WTC11 (cell line): Measurements from ENCODE around the gene ETS1. TPM values are rescaled to one million over a fixed set of nuclear protein-coding genes. Genes with fewer than 3 reads are reported as not detected.

Experiments
- ATAC-seq: fragments of 200-7000 bp; cut with Tn5 transposase; 2 replicates; pipeline ENCODE4 v1.10.0; 2021; ENCODE audit warnings: mild to moderate bottlenecking, moderate library complexity
- CTCF ChIA-PET: fragments of 300-600 bp; sonication (Branson Sonifier 250); formaldehyde crosslinking; loops from one replicate; lab custom pipeline; 2021; ENCODE audit warnings: antibody characterized with exemption; lab: Charles Lee
- POLR2A ChIA-PET: fragments of 350-600 bp; sonication (Branson Sonifier 250); formaldehyde crosslinking; loops from one replicate; lab custom pipeline; 2021; ENCODE audit warnings: antibody characterized with exemption; lab: Charles Lee
- DNase-seq: peaks from one replicate; pipeline ENCODE4 v3.0.0; 2021; ENCODE audit warnings: low spot score
- H3K27ac Mint-ChIP-seq: 2 replicates; pipeline ENCODE4 v1.8.0; 2021; ENCODE audit warnings: mixed read lengths
- H3K27me3 Mint-ChIP-seq: 2 replicates; pipeline ENCODE4 v1.8.0; 2021; ENCODE audit warnings: low read depth, mild to moderate bottlenecking, moderate library complexity, mixed read lengths
- H3K36me3 Mint-ChIP-seq: 2 replicates; pipeline ENCODE4 v1.8.0; 2021; ENCODE audit warnings: mixed read lengths
- H3K4me1 Mint-ChIP-seq: 2 replicates; pipeline ENCODE4 v1.8.0; 2022; ENCODE audit warnings: mixed read lengths
- H3K4me3 Mint-ChIP-seq: 2 replicates; pipeline ENCODE4 v1.8.0; 2021; ENCODE audit warnings: mild to moderate bottlenecking, moderate library complexity, mixed read lengths
- H3K9me3 Mint-ChIP-seq: 2 replicates; pipeline ENCODE4 v1.8.0; 2021; ENCODE audit warnings: mixed read lengths
- CBFB ChIP-seq: sonication (generic); formaldehyde crosslinking; IDR thresholded peaks from 2 replicates; pipeline ENCODE4 v1.8.1; 2022; ENCODE audit warnings: mild to moderate bottlenecking, low read depth, missing genetic modification reagents
- KAT7 ChIP-seq: sonication (generic); formaldehyde crosslinking; IDR thresholded peaks from 2 replicates; pipeline ENCODE4 v1.8.1; 2023; ENCODE audit warnings: missing genetic modification reagents, mild to moderate bottlenecking, borderline replicate concordance
- MXD4 ChIP-seq: fragments of 250-450 bp; sonication (Bioruptor Pico); IDR thresholded peaks from 2 replicates; pipeline ENCODE4 v1.8.0; 2021; ENCODE audit warnings: mild to moderate bottlenecking, moderate library complexity, borderline replicate concordance
- NFYB ChIP-seq: sonication (generic); formaldehyde crosslinking; conservative IDR thresholded peaks from 2 replicates; pipeline ENCODE4 v1.8.0; 2022; ENCODE audit warnings: low read depth, missing genetic modification reagents
- PRRX2 ChIP-seq: fragments of 250-450 bp; sonication (Bioruptor Pico); IDR thresholded peaks from 2 replicates; pipeline ENCODE4 v1.8.0; 2021; ENCODE audit warnings: mild to moderate bottlenecking
- RELA ChIP-seq: sonication (generic); formaldehyde crosslinking; IDR thresholded peaks from 2 replicates; pipeline ENCODE4 v1.8.1; 2022; ENCODE audit warnings: missing genetic modification reagents, mild to moderate bottlenecking, borderline replicate concordance
- total RNA-seq: library from RNA; stranded (reverse); gene quantifications from 3 replicates; pipeline ENCODE4 v1.2.3, GENCODE V29; 2021
- TF ChIP-seq, protein P1 (sequence below): fragments of 250-450 bp; sonication (Bioruptor Pico); IDR thresholded peaks from 2 replicates; pipeline ENCODE4 v1.8.0; 2021; ENCODE audit warnings: mild to moderate bottlenecking
- TF ChIP-seq, protein P2 (sequence below): sonication (generic); formaldehyde crosslinking; conservative IDR thresholded peaks from 2 replicates; pipeline ENCODE4 v1.8.1; 2022; ENCODE audit warnings: mild to moderate bottlenecking, missing genetic modification reagents
- TF ChIP-seq, protein P3 (sequence below): fragments of 200-600 bp; IDR thresholded peaks from 2 replicates; pipeline ENCODE4 v1.8.0; 2022; ENCODE audit warnings: antibody characterized with exemption
- TF ChIP-seq, protein P4 (sequence below): fragments of 250-450 bp; sonication (Bioruptor Pico); IDR thresholded peaks from 2 replicates; pipeline ENCODE4 v1.9.0; 2021; ENCODE audit warnings: mild to moderate bottlenecking
- TF ChIP-seq, protein P5 (sequence below): sonication (generic); formaldehyde crosslinking; IDR thresholded peaks from 2 replicates; pipeline ENCODE4 v1.8.1; 2022; ENCODE audit warnings: missing genetic modification reagents, borderline replicate concordance
- TF ChIP-seq, protein P6 (sequence below): sonication (generic); formaldehyde crosslinking; IDR thresholded peaks from 2 replicates; pipeline ENCODE4 v1.8.0; 2022; ENCODE audit warnings: mild to moderate bottlenecking, missing genetic modification reagents
- TF ChIP-seq, protein P7 (sequence below): sonication (generic); formaldehyde crosslinking; IDR thresholded peaks from 2 replicates; pipeline ENCODE4 v1.8.1; 2023; ENCODE audit warnings: mild to moderate bottlenecking, missing genetic modification reagents, borderline replicate concordance

ETS1 gene
- total RNA-seq, 1 experiment from 2014 or later, result 33.1 TPM

DNA sequence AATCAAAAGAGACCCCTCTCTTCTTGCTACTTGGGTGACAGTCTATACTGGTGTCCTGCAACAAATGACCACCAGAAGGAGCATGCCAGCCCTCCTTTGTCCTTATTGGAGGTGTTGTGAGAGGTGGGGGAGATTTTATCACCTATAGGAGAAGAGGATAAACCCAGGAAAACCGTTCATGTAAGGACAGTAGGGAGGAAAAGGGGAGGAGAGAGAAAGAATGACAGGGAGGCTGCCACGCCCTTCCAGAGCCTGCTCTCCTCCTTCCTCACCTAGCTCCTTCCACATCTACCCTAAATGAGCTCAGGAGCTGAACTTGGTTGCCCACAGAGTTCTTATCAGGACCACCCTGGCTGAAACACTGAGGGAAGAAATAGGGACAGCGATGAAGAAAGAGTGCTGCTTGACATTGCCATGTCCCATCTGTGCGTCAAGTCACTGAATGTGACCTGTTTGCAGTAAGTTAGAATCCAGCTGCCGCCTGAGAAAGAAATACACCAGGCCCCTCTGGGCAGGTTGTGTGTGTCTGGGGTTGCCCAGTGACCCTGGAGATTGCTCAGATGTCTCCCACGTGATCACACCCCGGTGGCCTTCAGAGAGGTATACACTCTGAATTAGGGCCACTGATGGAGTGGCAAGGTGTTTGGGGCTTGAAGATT is 40.4 kb upstream of the ETS1 start (continued):
- TF ChIP-seq, protein P1, sequence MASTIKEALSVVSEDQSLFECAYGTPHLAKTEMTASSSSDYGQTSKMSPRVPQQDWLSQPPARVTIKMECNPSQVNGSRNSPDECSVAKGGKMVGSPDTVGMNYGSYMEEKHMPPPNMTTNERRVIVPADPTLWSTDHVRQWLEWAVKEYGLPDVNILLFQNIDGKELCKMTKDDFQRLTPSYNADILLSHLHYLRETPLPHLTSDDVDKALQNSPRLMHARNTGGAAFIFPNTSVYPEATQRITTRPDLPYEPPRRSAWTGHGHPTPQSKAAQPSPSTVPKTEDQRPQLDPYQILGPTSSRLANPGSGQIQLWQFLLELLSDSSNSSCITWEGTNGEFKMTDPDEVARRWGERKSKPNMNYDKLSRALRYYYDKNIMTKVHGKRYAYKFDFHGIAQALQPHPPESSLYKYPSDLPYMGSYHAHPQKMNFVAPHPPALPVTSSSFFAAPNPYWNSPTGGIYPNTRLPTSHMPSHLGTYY (CRISPR knock-in tag), result no peak

DNA sequence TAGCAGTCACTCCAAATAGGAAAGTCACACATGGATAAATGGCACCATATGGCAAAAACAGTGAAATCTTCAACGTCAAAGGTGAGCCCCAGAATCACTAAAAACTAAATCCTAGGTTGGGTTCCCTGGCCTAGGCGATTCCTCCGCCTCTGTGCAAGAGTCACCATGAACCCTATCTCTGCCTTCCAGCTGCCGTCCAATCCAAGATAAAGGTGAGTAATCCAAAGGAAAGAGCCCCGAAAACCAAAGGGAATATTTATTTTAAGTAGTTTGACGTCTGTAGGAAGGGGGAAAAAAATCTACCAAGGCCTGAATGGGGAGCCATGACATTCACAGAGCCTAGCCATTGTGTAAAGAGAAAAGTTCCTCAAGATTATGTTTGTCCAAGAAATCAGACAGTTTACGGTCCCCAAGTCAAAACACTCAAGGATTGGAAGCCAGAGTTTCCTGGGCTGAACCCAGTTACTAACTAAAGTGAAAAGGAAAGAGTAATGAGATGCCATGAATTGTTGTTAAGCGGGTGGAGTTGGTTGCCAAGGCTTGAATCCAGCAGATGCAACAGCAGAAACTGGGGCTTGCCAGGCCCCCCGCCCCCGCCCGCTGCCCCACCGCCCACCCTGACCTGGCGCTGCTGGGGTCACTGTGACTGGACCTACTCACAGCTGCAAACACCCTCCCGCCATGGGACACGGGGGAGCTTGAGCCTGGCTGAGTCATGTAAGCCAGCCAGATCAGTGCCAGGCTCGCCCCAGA is 39.7 kb upstream of the ETS1 start:
- Mint-ChIP-seq H3K27ac (no peak overlapping the region), H3K27me3 (peaks cover 12% of the 10 kb centered on the region), H3K36me3 (no peaks in the 10 kb centered on the region)
- no peak for TF ChIP-seq KAT7
- TF ChIP-seq, all 79 proteins: peak for 0
- DNase-seq (no peak), ATAC-seq (no peak)
- no peaks in the 10 kb centered on the region for H3K9me3 Mint-ChIP-seq
- H3K4me1 Mint-ChIP-seq, result peaks cover 50% of the 10 kb centered on the region
- CTCF ChIA-PET, result interaction anchor here (1.2 to 1.5 kb wide), 4 partner anchors 23 to 329 kb away, joined by 3 read pairs; partner anchors contain the start of gene ETS1
- POLR2A ChIA-PET, result no interaction called here
- no peak overlapping the region for H3K4me3 Mint-ChIP-seq

DNA sequence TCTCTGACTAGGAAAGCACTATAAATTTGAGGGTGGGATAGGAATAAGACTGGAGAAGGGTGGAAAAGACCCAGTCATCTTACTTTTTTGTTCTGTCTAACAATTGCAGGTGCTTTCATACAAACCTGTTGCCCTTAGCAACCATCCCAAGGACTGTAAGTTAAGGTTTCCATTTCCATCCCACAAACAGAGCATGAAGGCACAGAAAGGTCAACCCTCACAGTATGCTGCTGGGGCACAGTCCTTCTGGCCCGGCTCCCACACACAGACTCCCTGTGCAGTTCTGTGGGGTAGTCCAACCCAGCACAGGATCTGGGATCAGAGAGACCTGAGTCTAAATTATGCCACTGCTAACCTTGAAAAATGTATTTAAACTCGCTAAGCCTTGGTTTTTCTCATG is 38.4 kb upstream of the ETS1 start:
- no peak for ATAC-seq
- Mint-ChIP-seq H3K27ac (no peak overlapping the region), H3K27me3 (peaks cover 23% of the 10 kb centered on the region), H3K4me3 (no peak overlapping the region), H3K4me1 (peaks cover 60% of the 10 kb centered on the region), H3K36me3 (no peaks in the 10 kb centered on the region), H3K9me3 (no peaks in the 10 kb centered on the region)
- CTCF ChIA-PET, result interaction anchor here (2.3 kb wide), 1 partner anchor 453 kb away, joined by 7 read pairs; no protein-coding TSS in a partner anchor
- TF ChIP-seq RELA (CRISPR knock-in tag) (no peak), PRRX2 (CRISPR knock-in tag) (no peak)
- TF ChIP-seq, protein P2, sequence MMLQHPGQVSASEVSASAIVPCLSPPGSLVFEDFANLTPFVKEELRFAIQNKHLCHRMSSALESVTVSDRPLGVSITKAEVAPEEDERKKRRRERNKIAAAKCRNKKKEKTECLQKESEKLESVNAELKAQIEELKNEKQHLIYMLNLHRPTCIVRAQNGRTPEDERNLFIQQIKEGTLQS (CRISPR knock-in tag), result no peak
- TF ChIP-seq, protein P3, sequence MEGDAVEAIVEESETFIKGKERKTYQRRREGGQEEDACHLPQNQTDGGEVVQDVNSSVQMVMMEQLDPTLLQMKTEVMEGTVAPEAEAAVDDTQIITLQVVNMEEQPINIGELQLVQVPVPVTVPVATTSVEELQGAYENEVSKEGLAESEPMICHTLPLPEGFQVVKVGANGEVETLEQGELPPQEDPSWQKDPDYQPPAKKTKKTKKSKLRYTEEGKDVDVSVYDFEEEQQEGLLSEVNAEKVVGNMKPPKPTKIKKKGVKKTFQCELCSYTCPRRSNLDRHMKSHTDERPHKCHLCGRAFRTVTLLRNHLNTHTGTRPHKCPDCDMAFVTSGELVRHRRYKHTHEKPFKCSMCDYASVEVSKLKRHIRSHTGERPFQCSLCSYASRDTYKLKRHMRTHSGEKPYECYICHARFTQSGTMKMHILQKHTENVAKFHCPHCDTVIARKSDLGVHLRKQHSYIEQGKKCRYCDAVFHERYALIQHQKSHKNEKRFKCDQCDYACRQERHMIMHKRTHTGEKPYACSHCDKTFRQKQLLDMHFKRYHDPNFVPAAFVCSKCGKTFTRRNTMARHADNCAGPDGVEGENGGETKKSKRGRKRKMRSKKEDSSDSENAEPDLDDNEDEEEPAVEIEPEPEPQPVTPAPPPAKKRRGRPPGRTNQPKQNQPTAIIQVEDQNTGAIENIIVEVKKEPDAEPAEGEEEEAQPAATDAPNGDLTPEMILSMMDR, result no peak
- TF ChIP-seq, protein P4, sequence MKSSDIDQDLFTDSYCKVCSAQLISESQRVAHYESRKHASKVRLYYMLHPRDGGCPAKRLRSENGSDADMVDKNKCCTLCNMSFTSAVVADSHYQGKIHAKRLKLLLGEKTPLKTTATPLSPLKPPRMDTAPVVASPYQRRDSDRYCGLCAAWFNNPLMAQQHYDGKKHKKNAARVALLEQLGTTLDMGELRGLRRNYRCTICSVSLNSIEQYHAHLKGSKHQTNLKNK (CRISPR knock-in tag), result no peak
- TF ChIP-seq, protein P5, sequence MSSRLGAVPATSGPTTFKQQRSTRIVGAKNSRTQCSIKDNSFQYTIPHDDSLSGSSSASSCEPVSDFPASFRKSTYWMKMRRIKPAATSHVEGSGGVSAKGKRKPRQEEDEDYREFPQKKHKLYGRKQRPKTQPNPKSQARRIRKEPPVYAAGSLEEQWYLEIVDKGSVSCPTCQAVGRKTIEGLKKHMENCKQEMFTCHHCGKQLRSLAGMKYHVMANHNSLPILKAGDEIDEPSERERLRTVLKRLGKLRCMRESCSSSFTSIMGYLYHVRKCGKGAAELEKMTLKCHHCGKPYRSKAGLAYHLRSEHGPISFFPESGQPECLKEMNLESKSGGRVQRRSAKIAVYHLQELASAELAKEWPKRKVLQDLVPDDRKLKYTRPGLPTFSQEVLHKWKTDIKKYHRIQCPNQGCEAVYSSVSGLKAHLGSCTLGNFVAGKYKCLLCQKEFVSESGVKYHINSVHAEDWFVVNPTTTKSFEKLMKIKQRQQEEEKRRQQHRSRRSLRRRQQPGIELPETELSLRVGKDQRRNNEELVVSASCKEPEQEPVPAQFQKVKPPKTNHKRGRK (CRISPR knock-in tag), result no peak
- POLR2A ChIA-PET, result no interaction called here
- no peak for DNase-seq

DNA sequence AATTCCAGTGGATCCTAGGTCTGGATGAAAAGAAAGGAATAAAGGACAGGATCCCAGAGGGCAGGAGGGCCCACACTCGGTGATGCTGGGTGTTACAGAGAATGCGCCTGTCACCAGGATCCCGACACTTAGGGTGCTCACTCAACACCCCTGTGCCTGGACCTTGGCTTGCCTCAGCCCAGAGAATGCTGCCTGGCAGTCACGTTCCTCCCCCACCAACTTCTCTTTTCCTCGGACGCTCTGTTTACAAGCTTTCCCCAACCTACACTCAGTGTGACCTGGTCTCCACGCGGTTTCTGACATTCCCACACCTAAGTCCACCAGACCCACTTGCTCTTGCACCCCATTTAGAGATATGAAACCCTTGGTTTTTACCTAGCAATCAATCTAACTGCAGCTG is 38.0 kb upstream of the ETS1 start:
- POLR2A ChIA-PET, result no interaction called here
- DNase-seq (no peak), ATAC-seq (no peak)
- H3K27me3 Mint-ChIP-seq, result peaks cover 27% of the 10 kb centered on the region
- CTCF ChIA-PET, result interaction anchor here (1.1 to 2.3 kb wide), 6 partner anchors 48 to 453 kb away, joined by 3 to 8 read pairs (median 6); no protein-coding TSS in a partner anchor
- H3K4me1 Mint-ChIP-seq, result peaks cover 57% of the 10 kb centered on the region
- no peak overlapping the region for H3K27ac Mint-ChIP-seq
- H3K36me3 Mint-ChIP-seq, result no peaks in the 10 kb centered on the region
- H3K4me3 Mint-ChIP-seq, result no peak overlapping the region
- no peaks in the 10 kb centered on the region for H3K9me3 Mint-ChIP-seq
- TF ChIP-seq NFYB, result no peak
- TF ChIP-seq, protein P6, sequence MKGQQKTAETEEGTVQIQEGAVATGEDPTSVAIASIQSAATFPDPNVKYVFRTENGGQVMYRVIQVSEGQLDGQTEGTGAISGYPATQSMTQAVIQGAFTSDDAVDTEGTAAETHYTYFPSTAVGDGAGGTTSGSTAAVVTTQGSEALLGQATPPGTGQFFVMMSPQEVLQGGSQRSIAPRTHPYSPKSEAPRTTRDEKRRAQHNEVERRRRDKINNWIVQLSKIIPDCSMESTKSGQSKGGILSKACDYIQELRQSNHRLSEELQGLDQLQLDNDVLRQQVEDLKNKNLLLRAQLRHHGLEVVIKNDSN (CRISPR knock-in tag), result no peak
- no peak for TF ChIP-seq MXD4 (CRISPR knock-in tag)
- TF ChIP-seq CBFB (CRISPR knock-in tag), result no peak
- TF ChIP-seq, protein P7, sequence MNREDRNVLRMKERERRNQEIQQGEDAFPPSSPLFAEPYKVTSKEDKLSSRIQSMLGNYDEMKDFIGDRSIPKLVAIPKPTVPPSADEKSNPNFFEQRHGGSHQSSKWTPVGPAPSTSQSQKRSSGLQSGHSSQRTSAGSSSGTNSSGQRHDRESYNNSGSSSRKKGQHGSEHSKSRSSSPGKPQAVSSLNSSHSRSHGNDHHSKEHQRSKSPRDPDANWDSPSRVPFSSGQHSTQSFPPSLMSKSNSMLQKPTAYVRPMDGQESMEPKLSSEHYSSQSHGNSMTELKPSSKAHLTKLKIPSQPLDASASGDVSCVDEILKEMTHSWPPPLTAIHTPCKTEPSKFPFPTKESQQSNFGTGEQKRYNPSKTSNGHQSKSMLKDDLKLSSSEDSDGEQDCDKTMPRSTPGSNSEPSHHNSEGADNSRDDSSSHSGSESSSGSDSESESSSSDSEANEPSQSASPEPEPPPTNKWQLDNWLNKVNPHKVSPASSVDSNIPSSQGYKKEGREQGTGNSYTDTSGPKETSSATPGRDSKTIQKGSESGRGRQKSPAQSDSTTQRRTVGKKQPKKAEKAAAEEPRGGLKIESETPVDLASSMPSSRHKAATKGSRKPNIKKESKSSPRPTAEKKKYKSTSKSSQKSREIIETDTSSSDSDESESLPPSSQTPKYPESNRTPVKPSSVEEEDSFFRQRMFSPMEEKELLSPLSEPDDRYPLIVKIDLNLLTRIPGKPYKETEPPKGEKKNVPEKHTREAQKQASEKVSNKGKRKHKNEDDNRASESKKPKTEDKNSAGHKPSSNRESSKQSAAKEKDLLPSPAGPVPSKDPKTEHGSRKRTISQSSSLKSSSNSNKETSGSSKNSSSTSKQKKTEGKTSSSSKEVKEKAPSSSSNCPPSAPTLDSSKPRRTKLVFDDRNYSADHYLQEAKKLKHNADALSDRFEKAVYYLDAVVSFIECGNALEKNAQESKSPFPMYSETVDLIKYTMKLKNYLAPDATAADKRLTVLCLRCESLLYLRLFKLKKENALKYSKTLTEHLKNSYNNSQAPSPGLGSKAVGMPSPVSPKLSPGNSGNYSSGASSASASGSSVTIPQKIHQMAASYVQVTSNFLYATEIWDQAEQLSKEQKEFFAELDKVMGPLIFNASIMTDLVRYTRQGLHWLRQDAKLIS (CRISPR knock-in tag), result no peak
